HTERT RPE-1 (cell line): ENCODE data around the gene DBF4B.

Experiments used
- in situ Hi-C: fragments of 300-500 bp; cut with MboI; formaldehyde crosslinking; loops from 4 replicates; pipeline ENCODE4 v1.14.3; 2020; ENCODE audit warnings: low sequenced_read_pairs

The DBF4B gene

GRCh38 chr17:44795421-44795820 is 87.0 kb downstream of the DBF4B start:
- in situ Hi-C loops: no loop called here

DNA sequence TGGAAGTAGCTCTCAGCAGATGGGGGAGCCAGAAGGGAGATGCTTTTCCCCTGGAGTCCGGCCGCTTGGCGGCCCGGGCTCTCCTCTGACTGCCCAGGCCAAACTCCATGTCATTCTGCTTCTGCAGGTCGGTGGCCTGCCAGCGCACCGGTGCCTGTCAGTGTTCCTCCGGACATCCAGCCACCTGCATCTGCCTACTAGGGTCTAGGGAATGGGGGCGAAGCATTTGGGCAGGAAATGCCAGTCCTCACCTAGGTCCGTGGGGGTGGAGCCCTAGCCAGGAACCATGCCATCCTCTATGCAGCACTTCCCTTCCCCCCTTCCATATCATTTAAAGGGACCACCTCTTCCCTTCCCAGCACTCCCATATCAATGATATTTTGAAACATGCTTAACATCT is 87.5 kb downstream of the DBF4B start:
- in situ Hi-C loops: no loop called here

DNA sequence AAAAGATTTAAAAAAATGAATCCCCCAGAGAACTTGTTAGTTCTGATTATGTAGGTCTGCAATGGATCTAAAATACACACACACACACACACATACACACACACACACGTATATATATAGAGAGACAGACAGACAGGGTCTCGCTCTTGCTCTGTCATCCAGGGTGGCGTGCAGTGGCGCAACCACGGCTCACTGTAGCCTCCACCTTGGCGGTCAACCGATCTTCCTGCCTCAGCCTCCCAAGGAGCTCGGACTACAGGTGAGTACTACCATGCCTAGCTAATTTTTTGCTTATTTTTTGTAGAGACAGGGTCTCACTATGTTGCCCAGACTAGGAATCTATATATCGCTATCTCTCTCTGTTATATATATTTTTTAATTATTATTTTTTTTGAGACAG is 88.3 kb downstream of the DBF4B start:
- in situ Hi-C loops: no loop called here

DNA sequence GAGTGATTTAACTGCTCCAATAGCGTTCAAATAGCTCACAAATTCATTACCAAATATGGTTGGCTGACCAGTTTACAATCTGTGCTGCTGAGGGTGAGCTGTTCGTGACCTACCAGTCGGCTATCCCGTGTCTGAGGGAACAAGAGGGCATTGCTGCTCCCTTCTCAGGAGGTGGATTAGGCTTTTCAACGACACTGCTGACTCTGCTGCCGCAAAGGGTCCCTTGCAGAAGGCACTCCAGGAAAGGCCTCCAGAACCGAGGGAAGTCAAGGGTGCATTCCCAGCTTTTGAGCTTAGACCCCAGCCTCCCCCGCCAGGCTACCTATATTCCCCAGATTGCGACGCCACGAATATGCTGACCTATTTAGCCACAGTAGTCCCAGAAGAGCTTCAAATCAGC is 89.3 kb downstream of the DBF4B start:
- in situ Hi-C loops: no loop called here

- in situ Hi-C loops: no loop called here
These were observed 89.9 kb downstream of the DBF4B start for GRCh38 chr17:44798356-44798755.
